ENCODE results near the gene RUSF1.

Gene RUSF1

GRCh38 chr16:31530405-31530804, 22.2 kb upstream of the RUSF1 start:
- TF ChIP-seq NFIC (IDR thresholded peaks at IDR 0.05): no peak
- no peak for TF ChIP-seq TCF12 (IDR thresholded peaks at IDR 0.05; ENCODE audit: low read depth)
- TF ChIP-seq YY1 (IDR thresholded peaks at IDR 0.05; ENCODE audit: low read depth): no peak
- no peak for TF ChIP-seq MAX (IDR thresholded peaks at IDR 0.05)
- no peak for TF ChIP-seq TAF1 (IDR thresholded peaks at IDR 0.05; ENCODE audit: low read depth)
- no peak for TF ChIP-seq RAD21 (IDR thresholded peaks at IDR 0.05; ENCODE audit: low read depth)
- TF ChIP-seq EP300 (IDR thresholded peaks at IDR 0.05; ENCODE audit: borderline replicate concordance): no peak
- no peak for TF ChIP-seq CEBPB (IDR thresholded peaks at IDR 0.05)
- TF ChIP-seq EGR1 (IDR thresholded peaks at IDR 0.05): no peak
- no peak for TF ChIP-seq CREB1 (IDR thresholded peaks at IDR 0.05; ENCODE audit: low read depth)
- no peak for TF ChIP-seq ZBTB7A (IDR thresholded peaks at IDR 0.05; ENCODE audit: low read depth)
- no peak for TF ChIP-seq TEAD4 (IDR thresholded peaks at IDR 0.05)
- TF ChIP-seq REST (IDR thresholded peaks at IDR 0.05; ENCODE audit: low read depth): no peak

- no peak for TF ChIP-seq CREB1 (IDR thresholded peaks at IDR 0.05; ENCODE audit: low read depth)
- no peak for TF ChIP-seq TEAD4 (IDR thresholded peaks at IDR 0.05)
- no peak for TF ChIP-seq TCF12 (IDR thresholded peaks at IDR 0.05; ENCODE audit: low read depth)
- no peak for TF ChIP-seq ZBTB7A (IDR thresholded peaks at IDR 0.05; ENCODE audit: low read depth)
- TF ChIP-seq REST (IDR thresholded peaks at IDR 0.05; ENCODE audit: low read depth): no peak
- no peak for TF ChIP-seq CEBPB (IDR thresholded peaks at IDR 0.05)
- no peak for TF ChIP-seq USF1 (IDR thresholded peaks at IDR 0.05)
- TF ChIP-seq EGR1 (IDR thresholded peaks at IDR 0.05): no peak
- TF ChIP-seq YY1 (IDR thresholded peaks at IDR 0.05; ENCODE audit: low read depth): no peak
- no peak for TF ChIP-seq FOXM1 (IDR thresholded peaks at IDR 0.05; ENCODE audit: borderline replicate concordance, low read depth)
- no peak for TF ChIP-seq MAX (IDR thresholded peaks at IDR 0.05)
- TF ChIP-seq EP300 (IDR thresholded peaks at IDR 0.05; ENCODE audit: borderline replicate concordance): no peak
- no peak for TF ChIP-seq RAD21 (IDR thresholded peaks at IDR 0.05; ENCODE audit: low read depth)
- no peak for TF ChIP-seq TAF1 (IDR thresholded peaks at IDR 0.05; ENCODE audit: low read depth)
These were observed 21.7 kb upstream of the RUSF1 start for GRCh38 chr16:31529937-31530312.

- no peak for TF ChIP-seq CEBPB (IDR thresholded peaks at IDR 0.05)
- TF ChIP-seq TEAD4 (IDR thresholded peaks at IDR 0.05): no peak
- TF ChIP-seq TAF1 (IDR thresholded peaks at IDR 0.05; ENCODE audit: low read depth): no peak
- TF ChIP-seq REST (IDR thresholded peaks at IDR 0.05; ENCODE audit: low read depth): no peak
- no peak for TF ChIP-seq NFIC (IDR thresholded peaks at IDR 0.05)
- no peak for TF ChIP-seq TCF12 (IDR thresholded peaks at IDR 0.05; ENCODE audit: low read depth)
- TF ChIP-seq RAD21 (IDR thresholded peaks at IDR 0.05; ENCODE audit: low read depth): no peak
- no peak for TF ChIP-seq EGR1 (IDR thresholded peaks at IDR 0.05)
- TF ChIP-seq CREB1 (IDR thresholded peaks at IDR 0.05; ENCODE audit: low read depth): no peak
- TF ChIP-seq MAX (IDR thresholded peaks at IDR 0.05): no peak
These were observed 21.1 kb upstream of the RUSF1 start for GRCh38 chr16:31529108-31529936.

- TF ChIP-seq MAX (IDR thresholded peaks at IDR 0.05): no peak
- TF ChIP-seq USF1 (IDR thresholded peaks at IDR 0.05): no peak
- no peak for TF ChIP-seq EGR1 (IDR thresholded peaks at IDR 0.05)
- TF ChIP-seq CREB1 (IDR thresholded peaks at IDR 0.05; ENCODE audit: low read depth): no peak
These were observed 20.4 kb upstream of the RUSF1 start for GRCh38 chr16:31528523-31529107.

All from Ishikawa (cell line).